Calu3 (cell line): ENCODE results near the gene AMER3. TPM values are rescaled to one million over a fixed set of nuclear protein-coding genes. Genes with fewer than 3 reads are reported as not detected.

Experiments used
- BruUV-seq: library from RNA; stranded (reverse); fragments of 400-500 nt; replicated peaks from 2 replicates; lab custom pipeline; 2021; lab: Mats Ljungman, UMichigan
- CTCF ChIA-PET: fragments of 300-600 bp; sonication (Branson Sonifier 250); formaldehyde crosslinking; loops from one replicate; lab custom pipeline; 2022; ENCODE audit warnings: antibody characterized with exemption; lab: Charles Lee
- DNase-seq: peaks from one replicate; pipeline ENCODE4 v3.0.0; 2022
- H3K27ac Mint-ChIP-seq: one replicate; pipeline ENCODE4 v1.8.0; 2022; ENCODE audit warnings: mixed read lengths; ENCODE audit not compliant: unreplicated experiment
- H3K27me3 Mint-ChIP-seq: one replicate; pipeline ENCODE4 v1.8.0; 2022; ENCODE audit warnings: mixed read lengths; ENCODE audit not compliant: unreplicated experiment
- H3K36me3 Mint-ChIP-seq: one replicate; pipeline ENCODE4 v1.8.0; 2022; ENCODE audit warnings: mild to moderate bottlenecking, moderate library complexity, mixed read lengths; ENCODE audit not compliant: insufficient read depth, unreplicated experiment
- H3K4me1 Mint-ChIP-seq: one replicate; pipeline ENCODE4 v1.8.0; 2022; ENCODE audit warnings: mild to moderate bottlenecking, low read depth, mixed read lengths; ENCODE audit not compliant: unreplicated experiment
- H3K4me3 Mint-ChIP-seq: one replicate; pipeline ENCODE4 v1.8.0; 2022; ENCODE audit warnings: mild to moderate bottlenecking, low read depth, moderate library complexity, mixed read lengths; ENCODE audit not compliant: unreplicated experiment
- H3K9me3 Mint-ChIP-seq: one replicate; pipeline ENCODE4 v1.8.0; 2022; ENCODE audit warnings: low read depth, mixed read lengths; ENCODE audit not compliant: unreplicated experiment
- CTCF ChIP-seq: fragments of 200-600 bp; IDR thresholded peaks from one replicate; pipeline ENCODE4 v1.8.0; 2022; ENCODE audit warnings: antibody characterized with exemption; ENCODE audit not compliant: unreplicated experiment
- intact Hi-C: fragments of 100-400 bp; cut with micrococcal nuclease; formaldehyde crosslinking; loops from one replicate; pipeline ENCODE4 v1.10.0; 2022; ENCODE audit not compliant: unreplicated experiment
- total RNA-seq: library from RNA; stranded (reverse); gene quantifications from 2 replicates; pipeline ENCODE4 v1.2.3, GENCODE V29; 2022

Gene AMER3
- total RNA-seq, 1 experiment from 2014 or later: not detected

- no TSS peak for BruUV-seq
- Mint-ChIP-seq H3K9me3 (no peaks in the 10 kb centered on the region), H3K27ac (no peak overlapping the region), H3K27me3 (peaks cover 43% of the 10 kb centered on the region), H3K4me3 (no peak overlapping the region), H3K4me1 (no peaks in the 10 kb centered on the region), H3K36me3 (no peaks in the 10 kb centered on the region)
- DNase-seq: no peak
- CTCF ChIA-PET: no interaction called here
- intact Hi-C loops: no loop called here
- no peak for TF ChIP-seq CTCF
These were observed 14.1 kb downstream of the AMER3 start for GRCh38 chr2:130769343-130769907.

GRCh38 chr2:130776550-130776949, 21.2 kb downstream of the AMER3 start:
- no peak for DNase-seq
- no peak overlapping the region for H3K27ac Mint-ChIP-seq
- H3K4me3 Mint-ChIP-seq: no peak overlapping the region
- no peaks in the 10 kb centered on the region for H3K36me3 Mint-ChIP-seq
- no TSS peak for BruUV-seq
- CTCF ChIA-PET: no interaction called here
- TF ChIP-seq CTCF: no peak
- intact Hi-C loops: no loop called here
- H3K27me3 Mint-ChIP-seq: peaks cover 47% of the 10 kb centered on the region
- H3K9me3 Mint-ChIP-seq: no peaks in the 10 kb centered on the region
- H3K4me1 Mint-ChIP-seq: no peaks in the 10 kb centered on the region

GRCh38 chr2:130778781-130779180, 23.4 kb downstream of the AMER3 start:
- no peaks in the 10 kb centered on the region for H3K36me3 Mint-ChIP-seq
- no TSS peak for BruUV-seq
- CTCF ChIA-PET: interaction anchor here (0.7 kb wide), 1 partner anchor 28 kb away, joined by 3 read pairs; no protein-coding TSS in a partner anchor
- no peak for DNase-seq
- no peak for TF ChIP-seq CTCF
- no peaks in the 10 kb centered on the region for H3K4me1 Mint-ChIP-seq
- H3K27me3 Mint-ChIP-seq: peaks cover 63% of the 10 kb centered on the region
- H3K4me3 Mint-ChIP-seq: no peak overlapping the region
- intact Hi-C loops: no loop called here
- H3K27ac Mint-ChIP-seq: no peak overlapping the region
- no peaks in the 10 kb centered on the region for H3K9me3 Mint-ChIP-seq

- H3K27me3 Mint-ChIP-seq: peaks cover 61% of the 10 kb centered on the region
These were observed 30.2 kb downstream of the AMER3 start for GRCh38 chr2:130785466-130786055.

More at GRCh38 chr2:130785466-130786055, 30.2 kb downstream of the AMER3 start:
- Mint-ChIP-seq H3K4me1 (no peaks in the 10 kb centered on the region), H3K9me3 (no peaks in the 10 kb centered on the region), H3K4me3 (no peak overlapping the region), H3K27ac (no peak overlapping the region), H3K36me3 (no peaks in the 10 kb centered on the region)
- TF ChIP-seq CTCF: no peak
- CTCF ChIA-PET: no interaction called here
- no TSS peak for BruUV-seq
- intact Hi-C loops: no loop called here
- DNase-seq: no peak
